GM12878 (cell line): Measurements from ENCODE around the gene ZNF655.

Source experiments
- EP300 ChIP-seq, 2 experiments: fragments of 150-350 bp in 1 of 2; IDR thresholded peaks; 2 replicates each; pipeline ENCODE4 v1.6.1; 2011 to 2012; ENCODE audit warnings: low read depth in 2 of 2, low read length in 2 of 2, borderline replicate concordance in 1 of 2, improper control_type of control experiment in 1 of 2, inconsistent platforms in 1 of 2; ENCODE audit not compliant: control insufficient read depth in 1 of 2
- POLR2A ChIP-seq: IDR thresholded peaks from 2 replicates; pipeline ENCODE4 v1.6.1; 2011; ENCODE audit warnings: low read depth, mild to moderate bottlenecking, low read length
- SP1 ChIP-seq: IDR thresholded peaks from one replicate; pipeline ENCODE4 v1.6.1; 2011; ENCODE audit warnings: low read depth, low read length
- TF ChIP-seq, protein P1 (sequence below): fragments of 450-650 bp; IDR thresholded peaks from 2 replicates; pipeline ENCODE4 v1.6.1; 2017; ENCODE audit warnings: mild to moderate bottlenecking, low read depth, inconsistent platforms; ENCODE audit not compliant: poor library complexity, severe bottlenecking
- TF ChIP-seq, protein P2 (sequence below): IDR thresholded peaks from 2 replicates; pipeline ENCODE4 v1.6.1; 2011; ENCODE audit warnings: low read depth, low read length, improper control_type of control experiment, borderline replicate concordance
- TF ChIP-seq, protein P3 (sequence below), 3 experiments: IDR thresholded peaks in 2 of 3; conservative IDR thresholded peaks in 1 of 3; 2 replicates each; pipeline ENCODE4 v1.5.1; 2011; ENCODE audit warnings: low read depth in 3 of 3, low read length in 3 of 3, mild to moderate bottlenecking in 3 of 3, control low read depth in 2 of 3, moderate library complexity in 2 of 3, inconsistent platforms in 1 of 3, mixed read lengths in 1 of 3; ENCODE audit not compliant: control insufficient read depth in 2 of 3, insufficient read depth in 1 of 3; ENCODE audit errors: extremely low read depth in 1 of 3
- TF ChIP-seq, protein P4 (sequence below): fragments of 450-650 bp; IDR thresholded peaks from 2 replicates; pipeline ENCODE4 v1.6.1; 2017; ENCODE audit warnings: antibody characterized with exemption, mild to moderate bottlenecking, moderate library complexity

DNA sequence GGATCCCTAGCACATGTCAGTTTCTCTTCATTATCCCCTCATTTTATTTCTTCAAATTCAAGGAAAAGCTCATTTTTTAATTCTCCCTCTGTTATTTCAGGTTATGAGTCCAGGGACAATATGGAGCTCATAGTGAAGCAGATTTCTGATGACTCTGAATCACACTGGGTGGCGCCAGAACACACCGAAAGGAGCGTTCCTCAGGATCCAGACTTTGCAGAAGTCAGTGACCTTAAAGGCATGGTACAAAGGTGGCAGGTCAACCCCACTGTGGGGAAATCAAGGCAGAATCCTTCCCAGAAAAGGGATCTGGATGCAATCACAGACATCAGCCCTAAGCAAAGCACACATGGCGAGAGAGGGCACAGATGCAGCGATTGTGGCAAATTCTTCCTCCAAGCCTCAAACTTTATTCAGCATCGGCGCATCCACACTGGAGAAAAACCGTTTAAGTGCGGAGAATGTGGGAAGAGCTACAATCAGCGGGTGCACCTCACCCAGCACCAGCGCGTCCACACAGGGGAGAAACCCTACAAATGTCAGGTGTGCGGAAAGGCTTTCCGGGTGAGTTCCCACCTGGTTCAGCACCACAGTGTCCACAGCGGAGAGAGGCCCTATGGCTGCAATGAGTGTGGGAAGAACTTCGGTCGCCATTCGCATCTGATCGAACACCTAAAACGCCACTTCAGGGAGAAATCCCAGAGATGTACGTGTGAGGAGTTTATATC lies 32.6 kb upstream of the ZNF655 start:
- TF ChIP-seq, protein P1, sequence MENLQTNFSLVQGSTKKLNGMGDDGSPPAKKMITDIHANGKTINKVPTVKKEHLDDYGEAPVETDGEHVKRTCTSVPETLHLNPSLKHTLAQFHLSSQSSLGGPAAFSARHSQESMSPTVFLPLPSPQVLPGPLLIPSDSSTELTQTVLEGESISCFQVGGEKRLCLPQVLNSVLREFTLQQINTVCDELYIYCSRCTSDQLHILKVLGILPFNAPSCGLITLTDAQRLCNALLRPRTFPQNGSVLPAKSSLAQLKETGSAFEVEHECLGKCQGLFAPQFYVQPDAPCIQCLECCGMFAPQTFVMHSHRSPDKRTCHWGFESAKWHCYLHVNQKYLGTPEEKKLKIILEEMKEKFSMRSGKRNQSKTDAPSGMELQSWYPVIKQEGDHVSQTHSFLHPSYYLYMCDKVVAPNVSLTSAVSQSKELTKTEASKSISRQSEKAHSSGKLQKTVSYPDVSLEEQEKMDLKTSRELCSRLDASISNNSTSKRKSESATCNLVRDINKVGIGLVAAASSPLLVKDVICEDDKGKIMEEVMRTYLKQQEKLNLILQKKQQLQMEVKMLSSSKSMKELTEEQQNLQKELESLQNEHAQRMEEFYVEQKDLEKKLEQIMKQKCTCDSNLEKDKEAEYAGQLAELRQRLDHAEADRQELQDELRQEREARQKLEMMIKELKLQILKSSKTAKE, result no peak
- TF ChIP-seq SP1 (no peak), EP300 (IDR thresholded peaks at IDR 0.05; ENCODE audit: borderline replicate concordance in 1 of 2, control insufficient read depth in 1 of 2, low read depth in 2 of 2, low read length in 2 of 2) (no peak), POLR2A (no peak)
- TF ChIP-seq, protein P2, sequence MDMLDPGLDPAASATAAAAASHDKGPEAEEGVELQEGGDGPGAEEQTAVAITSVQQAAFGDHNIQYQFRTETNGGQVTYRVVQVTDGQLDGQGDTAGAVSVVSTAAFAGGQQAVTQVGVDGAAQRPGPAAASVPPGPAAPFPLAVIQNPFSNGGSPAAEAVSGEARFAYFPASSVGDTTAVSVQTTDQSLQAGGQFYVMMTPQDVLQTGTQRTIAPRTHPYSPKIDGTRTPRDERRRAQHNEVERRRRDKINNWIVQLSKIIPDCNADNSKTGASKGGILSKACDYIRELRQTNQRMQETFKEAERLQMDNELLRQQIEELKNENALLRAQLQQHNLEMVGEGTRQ, result no peak
- TF ChIP-seq, protein P3, sequence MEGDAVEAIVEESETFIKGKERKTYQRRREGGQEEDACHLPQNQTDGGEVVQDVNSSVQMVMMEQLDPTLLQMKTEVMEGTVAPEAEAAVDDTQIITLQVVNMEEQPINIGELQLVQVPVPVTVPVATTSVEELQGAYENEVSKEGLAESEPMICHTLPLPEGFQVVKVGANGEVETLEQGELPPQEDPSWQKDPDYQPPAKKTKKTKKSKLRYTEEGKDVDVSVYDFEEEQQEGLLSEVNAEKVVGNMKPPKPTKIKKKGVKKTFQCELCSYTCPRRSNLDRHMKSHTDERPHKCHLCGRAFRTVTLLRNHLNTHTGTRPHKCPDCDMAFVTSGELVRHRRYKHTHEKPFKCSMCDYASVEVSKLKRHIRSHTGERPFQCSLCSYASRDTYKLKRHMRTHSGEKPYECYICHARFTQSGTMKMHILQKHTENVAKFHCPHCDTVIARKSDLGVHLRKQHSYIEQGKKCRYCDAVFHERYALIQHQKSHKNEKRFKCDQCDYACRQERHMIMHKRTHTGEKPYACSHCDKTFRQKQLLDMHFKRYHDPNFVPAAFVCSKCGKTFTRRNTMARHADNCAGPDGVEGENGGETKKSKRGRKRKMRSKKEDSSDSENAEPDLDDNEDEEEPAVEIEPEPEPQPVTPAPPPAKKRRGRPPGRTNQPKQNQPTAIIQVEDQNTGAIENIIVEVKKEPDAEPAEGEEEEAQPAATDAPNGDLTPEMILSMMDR (IDR thresholded peaks at IDR 0.05 in 2 of 3, conservative IDR thresholded peaks at IDR 0.05 in 1 of 3; ENCODE audit: control insufficient read depth in 2 of 3, extremely low read depth in 1 of 3, insufficient read depth in 1 of 3, low read depth in 3 of 3, low read length in 3 of 3), result peak in 1 of 3 experiments; percentile 36; a peak in 2 of 6 replicates
- TF ChIP-seq, protein P4, sequence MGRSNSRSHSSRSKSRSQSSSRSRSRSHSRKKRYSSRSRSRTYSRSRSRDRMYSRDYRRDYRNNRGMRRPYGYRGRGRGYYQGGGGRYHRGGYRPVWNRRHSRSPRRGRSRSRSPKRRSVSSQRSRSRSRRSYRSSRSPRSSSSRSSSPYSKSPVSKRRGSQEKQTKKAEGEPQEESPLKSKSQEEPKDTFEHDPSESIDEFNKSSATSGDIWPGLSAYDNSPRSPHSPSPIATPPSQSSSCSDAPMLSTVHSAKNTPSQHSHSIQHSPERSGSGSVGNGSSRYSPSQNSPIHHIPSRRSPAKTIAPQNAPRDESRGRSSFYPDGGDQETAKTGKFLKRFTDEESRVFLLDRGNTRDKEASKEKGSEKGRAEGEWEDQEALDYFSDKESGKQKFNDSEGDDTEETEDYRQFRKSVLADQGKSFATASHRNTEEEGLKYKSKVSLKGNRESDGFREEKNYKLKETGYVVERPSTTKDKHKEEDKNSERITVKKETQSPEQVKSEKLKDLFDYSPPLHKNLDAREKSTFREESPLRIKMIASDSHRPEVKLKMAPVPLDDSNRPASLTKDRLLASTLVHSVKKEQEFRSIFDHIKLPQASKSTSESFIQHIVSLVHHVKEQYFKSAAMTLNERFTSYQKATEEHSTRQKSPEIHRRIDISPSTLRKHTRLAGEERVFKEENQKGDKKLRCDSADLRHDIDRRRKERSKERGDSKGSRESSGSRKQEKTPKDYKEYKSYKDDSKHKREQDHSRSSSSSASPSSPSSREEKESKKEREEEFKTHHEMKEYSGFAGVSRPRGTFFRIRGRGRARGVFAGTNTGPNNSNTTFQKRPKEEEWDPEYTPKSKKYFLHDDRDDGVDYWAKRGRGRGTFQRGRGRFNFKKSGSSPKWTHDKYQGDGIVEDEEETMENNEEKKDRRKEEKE, result no peak
